Fibroblast of peridontal ligament (primary cell): ENCODE data around the gene ELMO1.

Experiments used
- DNase-seq: peaks from one replicate; pipeline ENCODE4 v3.0.0-alpha.2; 2010; ENCODE audit errors: extremely low read depth

ELMO1 gene

DNA sequence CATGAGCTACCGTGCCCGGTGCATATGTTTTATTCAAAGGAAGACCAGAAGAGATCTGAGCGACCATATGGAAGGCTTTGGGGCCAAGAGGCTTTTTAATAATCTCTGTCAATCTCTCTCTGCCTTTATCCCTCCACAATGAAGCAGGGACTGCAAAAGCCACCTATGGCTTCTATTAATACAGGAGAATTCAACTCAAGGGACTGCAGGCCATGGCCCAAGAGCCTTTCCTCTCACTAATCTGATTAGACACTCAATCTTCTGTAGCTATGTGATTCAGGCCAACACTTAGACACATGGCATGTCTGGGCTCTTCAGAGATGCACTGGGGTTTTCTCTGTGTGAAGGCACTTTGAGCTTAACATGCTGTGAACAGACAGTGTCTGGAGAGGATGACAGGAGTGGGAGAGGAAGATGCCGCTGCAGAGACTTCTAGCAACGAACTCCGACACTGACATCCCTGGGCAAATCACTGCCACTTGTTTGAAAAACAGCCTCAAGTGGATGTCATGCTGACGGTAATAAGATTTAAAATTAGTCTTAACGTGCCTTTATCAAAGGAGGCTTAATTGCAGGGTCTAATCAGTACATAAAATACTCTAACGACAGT, 609.9 kb downstream of the ELMO1 start:
- DNase-seq, result no peak

DNA sequence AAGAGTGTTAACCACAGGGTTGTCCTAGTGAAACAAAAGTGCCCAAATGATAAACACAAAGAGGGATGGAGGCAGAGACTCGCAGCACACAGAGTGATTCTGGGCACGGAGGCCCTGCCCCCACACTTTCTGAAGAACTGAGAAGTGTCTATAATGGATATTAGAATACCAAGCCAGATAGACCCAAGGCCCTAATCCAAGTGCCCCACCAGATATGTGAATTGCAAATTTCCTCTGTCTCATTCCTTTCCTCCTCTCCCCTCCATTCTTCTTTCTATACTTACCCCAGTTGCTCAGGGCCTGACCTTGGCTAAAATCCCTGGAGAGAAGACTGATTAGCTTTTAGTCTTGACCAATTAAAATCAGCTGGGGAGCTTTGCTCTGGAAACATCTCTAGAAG, 617.6 kb downstream of the ELMO1 start:
- DNase-seq, result no peak

DNA sequence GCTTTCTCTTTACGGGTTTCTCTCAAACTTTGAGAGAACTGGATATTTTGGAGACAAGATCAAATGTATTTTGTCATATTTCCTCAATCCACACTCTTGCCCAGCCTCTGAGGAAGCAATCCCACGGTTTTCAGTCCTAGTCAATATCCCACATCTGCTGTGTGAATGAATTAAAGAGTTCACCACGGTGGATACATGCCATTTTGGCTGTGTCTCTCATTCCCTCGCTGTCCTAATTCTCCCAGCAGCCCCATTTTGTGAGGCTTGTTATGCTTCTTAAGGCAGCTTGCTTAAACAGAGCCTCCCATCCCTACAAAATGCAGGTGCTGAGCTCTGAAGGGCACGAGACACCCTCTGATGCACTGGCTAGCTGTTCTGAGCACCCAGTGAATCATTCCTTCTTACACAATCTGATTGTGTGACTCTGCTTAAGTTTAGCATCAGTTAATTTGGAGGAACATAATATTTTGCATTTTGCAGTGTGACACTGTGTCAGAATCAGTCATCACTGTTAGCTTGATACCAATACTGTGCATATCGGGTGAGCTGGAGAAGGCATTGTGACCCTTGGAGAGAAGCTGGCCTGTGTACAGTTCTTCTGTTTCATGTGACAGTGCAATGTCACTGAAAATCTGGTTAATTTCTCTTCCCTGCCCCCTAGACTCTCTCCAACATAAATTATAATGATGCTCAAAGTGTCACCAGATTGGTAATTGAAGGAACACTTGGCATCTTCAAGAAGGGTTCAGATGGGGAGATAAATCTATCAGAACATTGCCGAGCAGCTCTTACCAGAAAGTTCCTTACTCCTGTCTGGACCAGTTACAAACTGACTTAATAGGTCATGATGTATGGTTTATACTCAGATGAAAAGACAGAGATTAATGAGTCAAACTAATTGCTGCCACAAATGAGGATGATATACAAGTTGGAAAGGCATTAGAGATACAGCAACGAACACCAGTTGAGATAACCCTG, 620.6 kb downstream of the ELMO1 start:
- DNase-seq, result no peak

DNA sequence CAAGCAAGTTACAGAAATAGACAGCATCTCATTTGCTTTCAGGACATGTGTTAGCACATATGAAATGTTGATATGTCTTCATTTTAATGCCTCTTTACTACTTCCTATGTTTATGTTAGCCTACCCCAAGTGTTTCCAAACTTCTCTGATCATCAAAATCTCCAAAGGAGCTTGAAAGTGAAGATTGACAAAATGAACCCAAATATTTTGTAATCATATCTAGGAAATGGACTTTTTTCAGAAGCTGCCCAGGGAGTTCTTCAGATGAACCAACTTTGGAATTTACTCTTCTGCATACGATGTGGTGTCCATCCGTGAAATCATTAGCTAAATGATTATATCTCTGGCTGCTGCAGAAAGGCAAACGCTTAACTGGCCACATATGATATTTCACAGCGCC, 623.2 kb downstream of the ELMO1 start:
- no peak for DNase-seq

DNA sequence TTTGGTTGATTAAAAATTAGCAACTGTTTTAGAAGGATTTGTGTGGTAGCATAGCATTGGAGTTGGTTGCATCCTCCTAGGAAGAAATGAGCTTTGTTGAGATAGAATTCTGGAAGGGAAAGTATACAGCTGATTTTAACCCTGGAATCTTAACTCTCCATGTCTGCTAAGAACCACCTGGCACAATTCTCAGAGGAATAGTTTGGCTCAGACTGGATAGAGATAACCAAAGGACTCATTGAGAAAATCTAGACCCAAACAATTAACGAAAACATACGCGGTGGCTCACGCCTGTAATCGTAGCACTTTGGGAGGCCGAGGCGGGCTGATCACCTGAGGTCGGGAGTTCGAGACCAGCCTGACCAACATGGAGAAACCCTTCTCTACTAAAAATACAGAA, 625.3 kb downstream of the ELMO1 start:
- no peak for DNase-seq

DNA sequence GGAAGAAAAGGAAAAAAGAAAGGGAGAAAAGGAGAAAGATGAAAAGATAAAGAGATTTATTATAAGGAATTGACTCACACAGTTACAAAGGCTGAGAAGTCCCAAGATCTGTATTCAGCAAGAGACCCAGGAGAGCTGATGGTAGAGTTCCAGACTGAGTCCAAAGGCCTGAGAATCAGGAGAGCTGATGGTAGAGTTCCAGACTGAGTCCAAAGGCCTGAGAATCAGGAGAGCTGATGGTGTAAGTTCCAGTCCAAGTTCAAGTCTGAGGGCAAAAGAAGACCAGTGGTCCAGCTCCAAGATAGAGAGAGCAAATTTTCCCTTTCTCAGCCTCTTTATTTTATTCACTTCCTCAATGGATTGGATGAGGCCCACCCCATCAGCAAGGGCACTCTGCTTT, 627.0 kb downstream of the ELMO1 start:
- DNase-seq, result no peak

DNA sequence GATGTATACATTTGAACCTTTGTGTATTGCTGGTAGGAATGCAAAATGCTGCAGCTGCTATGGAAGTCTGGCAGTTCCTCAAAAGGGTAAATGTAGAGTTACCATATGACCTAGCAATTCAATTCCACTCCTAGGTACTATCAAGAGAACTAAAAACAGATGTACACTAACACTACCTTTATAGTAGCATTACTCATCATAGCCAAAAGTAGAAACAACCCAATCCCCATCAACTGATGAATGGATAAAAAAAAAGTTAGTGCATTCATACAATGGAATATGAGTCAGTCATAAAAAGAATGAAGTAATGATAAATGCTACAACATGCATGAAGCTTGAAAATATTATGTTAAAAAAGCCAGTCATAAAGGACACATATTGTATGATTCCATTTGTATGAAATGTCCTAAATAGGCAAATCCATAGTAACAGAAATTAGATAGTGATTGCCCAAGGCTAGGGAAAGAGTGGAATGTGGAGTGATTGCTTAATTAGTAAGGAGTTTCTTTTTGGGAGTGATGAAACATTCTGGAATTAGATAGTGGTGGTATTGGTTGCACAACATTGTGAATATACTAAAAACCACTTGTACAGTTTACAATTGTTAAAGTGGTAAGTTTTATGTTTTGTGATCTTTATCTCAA, 628.0 kb downstream of the ELMO1 start:
- no peak for DNase-seq

DNA sequence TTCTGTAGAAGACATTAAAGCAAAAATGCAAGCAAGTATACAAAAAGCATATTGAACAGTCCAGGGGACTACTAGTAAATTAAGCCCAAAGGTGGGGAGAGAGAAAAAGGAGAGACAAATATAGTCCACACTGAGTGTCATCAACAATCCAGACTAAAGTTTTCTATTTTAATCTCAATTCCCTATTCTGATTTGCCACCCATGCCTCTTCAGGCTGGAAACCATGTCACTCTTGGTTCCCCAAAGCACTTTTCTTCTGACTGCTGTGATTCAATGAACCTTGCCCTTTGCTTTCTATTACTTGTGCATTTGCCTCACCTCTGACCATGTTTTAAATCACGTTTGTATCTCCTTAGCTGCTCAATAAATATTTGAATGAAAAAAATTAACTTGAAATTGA, 629.0 kb downstream of the ELMO1 start:
- DNase-seq, result no peak

DNA sequence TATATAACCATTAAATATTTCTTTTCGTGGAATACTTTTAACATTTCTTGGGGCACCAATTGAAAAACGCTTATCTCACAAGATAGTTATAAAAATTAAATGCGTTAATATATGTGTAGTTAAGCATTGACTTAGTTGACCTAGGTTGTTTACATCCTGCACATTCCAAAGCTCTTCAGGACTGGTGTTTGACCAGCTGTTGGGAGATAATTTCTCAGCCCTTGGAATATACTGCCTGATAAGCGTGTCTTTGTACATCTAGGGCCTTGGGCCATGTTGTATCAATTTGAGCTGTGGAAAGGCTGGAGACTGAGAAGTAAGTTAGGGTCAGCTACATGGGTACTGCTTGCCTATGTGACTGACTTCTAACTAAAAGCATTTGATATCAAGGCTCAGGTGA, 634.4 kb downstream of the ELMO1 start:
- no peak for DNase-seq

DNA sequence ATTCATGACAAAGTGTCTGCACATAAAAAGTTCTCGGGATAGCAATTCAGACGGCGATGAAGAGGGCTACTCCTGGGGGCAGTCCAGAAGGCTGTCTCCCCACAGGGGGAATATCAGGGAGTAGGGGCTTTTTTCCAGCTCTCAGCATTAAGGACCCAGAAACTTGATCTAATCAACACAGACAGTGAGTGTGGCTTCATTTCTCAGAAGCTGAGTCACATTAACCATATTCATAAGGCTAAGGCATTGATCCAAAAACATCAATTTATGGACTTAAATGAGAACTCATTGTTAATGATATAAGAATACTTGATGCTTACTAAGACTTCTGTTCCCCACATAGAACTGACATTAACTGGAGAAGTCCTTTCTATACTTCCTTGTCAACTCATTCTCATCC, 636.9 kb downstream of the ELMO1 start:
- no peak for DNase-seq

DNA sequence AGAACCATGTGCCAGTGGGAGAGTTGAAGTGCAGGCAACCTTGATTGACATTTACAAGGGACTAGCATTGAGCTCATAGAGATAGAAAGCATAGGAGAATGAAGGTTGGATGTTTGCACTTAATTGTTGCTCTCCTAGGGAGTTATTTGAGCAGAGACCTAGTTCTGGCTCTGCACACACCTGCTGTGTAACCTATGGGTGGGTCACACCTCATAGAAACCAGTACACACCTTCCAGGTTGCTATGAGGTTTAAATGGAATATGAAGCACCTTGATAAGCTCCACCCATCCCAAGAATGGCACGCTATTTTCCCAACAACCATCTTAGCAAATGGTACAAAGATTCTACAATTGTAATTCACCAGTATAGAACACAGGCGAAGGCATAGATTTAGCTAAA, 638.2 kb downstream of the ELMO1 start:
- no peak for DNase-seq

DNA sequence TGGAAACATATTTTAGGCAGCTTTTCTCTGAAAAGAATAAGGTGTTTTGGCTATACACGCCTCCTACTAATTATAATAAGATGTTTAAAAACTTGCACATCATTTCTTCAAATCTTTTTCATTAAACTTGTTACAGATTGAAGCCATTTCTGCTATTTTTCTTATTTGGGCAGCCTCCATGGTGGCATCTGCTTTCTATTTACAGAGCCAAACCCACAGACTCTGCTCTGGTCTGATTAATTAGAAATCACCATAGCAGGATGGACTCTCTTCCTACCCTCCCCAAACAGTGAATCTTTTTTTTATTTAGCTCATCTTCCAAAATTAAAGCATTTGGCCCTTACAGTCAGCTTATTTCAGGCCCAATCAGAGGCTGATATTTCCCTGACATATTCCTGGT, 638.6 kb downstream of the ELMO1 start:
- no peak for DNase-seq

DNA sequence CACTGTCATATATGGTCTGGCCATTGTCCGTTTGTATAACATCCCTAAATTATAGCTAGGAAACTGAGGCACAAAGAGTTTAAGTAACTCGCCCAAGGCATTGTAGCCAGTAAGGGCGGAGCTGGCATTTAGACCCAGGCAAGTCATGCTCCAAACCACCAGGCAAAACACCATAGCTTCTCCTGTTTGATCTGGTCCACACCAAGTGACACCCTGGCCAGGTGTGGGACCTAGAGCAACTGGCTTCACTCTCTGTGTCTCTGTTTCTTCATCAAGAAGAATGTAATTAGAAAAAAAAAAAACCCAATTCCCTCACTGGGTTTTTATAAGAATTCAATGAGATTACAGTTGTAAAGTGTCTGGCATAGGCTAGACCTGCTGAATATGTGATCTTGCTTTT, 639.2 kb downstream of the ELMO1 start:
- no peak for DNase-seq

DNA sequence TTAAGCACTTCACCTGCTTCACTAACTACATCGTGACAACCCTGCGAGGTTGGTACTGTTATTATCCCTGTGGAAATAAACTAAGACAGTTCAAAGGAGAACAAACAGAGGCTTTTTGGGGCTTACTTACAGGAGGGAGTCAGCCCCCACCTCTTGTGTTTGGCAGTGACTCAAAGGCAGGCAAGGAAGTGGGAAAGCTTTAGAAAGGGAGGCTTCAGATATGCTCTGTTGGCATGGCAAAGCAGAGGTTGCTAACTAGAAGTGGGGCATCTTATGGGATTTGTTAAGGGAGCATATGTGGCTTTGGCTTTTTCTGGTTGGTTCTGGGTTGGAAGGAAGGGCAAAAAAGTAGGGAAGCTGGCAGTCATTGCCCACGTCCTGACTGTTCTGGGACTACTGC, 639.6 kb downstream of the ELMO1 start:
- no peak for DNase-seq

DNA sequence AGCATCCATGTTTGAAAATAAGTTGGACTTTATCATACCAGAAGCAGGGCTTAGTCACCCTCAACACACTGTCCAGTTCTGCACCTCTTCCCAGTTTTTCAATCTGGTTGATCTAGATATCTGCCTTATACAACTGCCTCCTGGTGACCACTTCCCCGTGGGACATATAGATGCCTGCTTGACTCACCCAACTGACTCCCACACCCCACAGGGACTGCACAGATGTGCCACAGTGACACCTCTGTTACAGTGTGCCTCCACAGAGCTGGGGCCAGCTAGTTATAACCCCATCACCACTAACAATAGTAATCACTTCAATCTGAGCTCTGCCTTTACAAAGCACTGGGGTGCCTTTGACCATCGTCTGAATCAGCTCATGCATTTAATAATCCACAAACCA, 641.8 kb downstream of the ELMO1 start:
- no peak for DNase-seq
